Thoracic aorta (tissue), 2 donors: Measurements from ENCODE around the gene ADAMTSL3. TPM values are rescaled to one million over a fixed set of nuclear protein-coding genes. Genes with fewer than 3 reads are reported as not detected.

Experiments used
- ATAC-seq: fragments of 150-250 bp; one replicate; pipeline ENCODE4 v1.8.0; 2017; ENCODE audit warnings: low read depth; ENCODE audit not compliant: insufficient number of reproducible peaks, low FRiP score
- DNase-seq: peaks from one replicate; pipeline ENCODE4 v3.0.0-alpha.2; 2020; ENCODE audit warnings: low spot score
- H3K27ac ChIP-seq, 2 donors: fragments of 200-600 bp; sonication (generic); 1 replicate in 1 of 2; 2 replicates in 1 of 2; pipeline ENCODE4 v1.5.1; 2016; ENCODE audit warnings: mild to moderate bottlenecking in 2 of 2, moderate library complexity in 2 of 2
- H3K27me3 ChIP-seq: fragments of 200-600 bp; sonication (generic); replicated peaks from 2 replicates; pipeline ENCODE4 v1.6.0; 2016; ENCODE audit warnings: mild to moderate bottlenecking; ENCODE audit not compliant: insufficient read depth
- H3K36me3 ChIP-seq: fragments of 200-600 bp; sonication (generic); one replicate; pipeline ENCODE4 v1.5.1; 2016
- H3K4me1 ChIP-seq, 2 donors: fragments of 200-600 bp; sonication (generic); 1 replicate in 1 of 2; 2 replicates in 1 of 2; pipeline versions ENCODE4 v1.5.1 to v1.6.0; 2016; ENCODE audit warnings: low read depth in 2 of 2, mild to moderate bottlenecking in 1 of 2; ENCODE audit not compliant: control insufficient read depth in 1 of 2
- H3K4me3 ChIP-seq: fragments of 200-600 bp; sonication (generic); 2 replicates; pipeline ENCODE4 v1.5.1; 2016; ENCODE audit warnings: mild to moderate bottlenecking
- H3K9me3 ChIP-seq: fragments of 200-600 bp; sonication (generic); 2 replicates; pipeline ENCODE4 v1.5.1; 2016
- CTCF ChIP-seq: fragments of 200-600 bp; sonication (generic); IDR thresholded peaks from one replicate; pipeline ENCODE4 v1.5.1; 2019; ENCODE audit warnings: antibody characterized with exemption
- total RNA-seq, 2 donors: library from RNA; depleted of rRNA; stranded (reverse); fragments of >200 nt; gene quantifications; one replicate each; pipeline versions ENCODE4 v1.1.0 to v1.2.3, GENCODE V29; 2016

ADAMTSL3 gene
- total RNA-seq, 2 donors from 2014 or later = 41.4 to 45.4 TPM

DNA sequence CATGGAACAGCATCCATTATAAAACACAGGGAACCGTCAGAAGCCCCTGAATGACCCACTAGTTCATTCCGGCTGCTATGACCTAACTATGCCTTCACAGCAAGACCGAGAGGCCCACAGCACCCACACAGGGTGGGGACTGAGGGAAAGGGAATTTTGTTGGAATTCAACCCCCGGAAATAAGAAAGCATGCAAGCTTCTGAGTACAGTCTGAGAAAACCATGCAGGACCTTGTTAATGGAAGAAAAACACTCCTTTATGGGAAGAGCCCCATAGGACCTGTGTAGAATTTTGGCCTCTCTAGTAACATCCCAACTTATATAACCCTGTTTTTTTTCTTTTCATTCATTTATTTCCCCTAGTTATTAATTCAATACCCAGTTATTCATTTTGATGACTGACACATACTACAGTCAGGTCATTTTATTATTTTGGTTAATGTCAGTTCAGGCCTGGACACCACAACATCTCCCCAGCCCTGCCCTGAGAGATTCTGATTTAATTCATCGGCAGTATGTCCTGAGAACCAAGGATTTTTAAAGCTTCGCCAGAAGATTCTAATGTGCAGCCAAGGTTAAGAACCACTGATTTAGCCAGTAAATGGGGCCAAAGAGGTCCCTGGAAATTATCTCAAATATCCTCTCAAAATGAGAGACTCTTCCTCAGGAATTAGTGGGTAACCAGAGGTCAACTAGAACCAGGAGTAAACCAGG is 350.0 kb downstream of the ADAMTSL3 start:
- ATAC-seq (no peak), DNase-seq (no peak)
- Histone ChIP-seq H3K27me3 (no peaks in the 10 kb centered on the region), H3K9me3 (no peaks in the 10 kb centered on the region), H3K4me1 (peaks cover 0 to 4% of the 10 kb centered on the region in 2 donors), H3K27ac (no peak overlapping the region), H3K4me3 (no peak overlapping the region), H3K36me3 (peaks cover 3% of the 10 kb centered on the region)
- no peak for TF ChIP-seq CTCF

DNA sequence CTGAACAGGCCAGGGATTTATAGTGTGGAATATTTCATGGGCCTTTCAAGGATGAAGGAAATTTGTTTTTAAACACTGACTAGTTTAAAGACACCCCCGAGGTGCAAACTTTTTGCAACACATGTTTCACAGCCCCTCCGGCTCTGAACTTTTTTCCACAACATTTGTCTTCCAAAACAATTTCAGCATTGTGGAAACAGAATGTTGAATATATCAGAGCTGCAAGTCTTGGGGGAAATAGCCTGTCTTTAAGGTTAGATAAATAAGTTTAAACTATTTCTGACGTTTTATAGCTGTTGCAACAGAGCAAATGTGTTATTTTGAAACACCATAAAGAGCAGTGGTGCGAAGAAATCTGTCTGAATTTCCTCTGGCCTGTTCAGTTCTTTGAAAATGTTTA is 352.5 kb downstream of the ADAMTSL3 start:
- Histone ChIP-seq H3K4me1 (peaks cover 0 to 12% of the 10 kb centered on the region in 2 donors), H3K36me3 (no peaks in the 10 kb centered on the region), H3K27ac (no peak overlapping the region), H3K9me3 (no peaks in the 10 kb centered on the region), H3K4me3 (no peak overlapping the region), H3K27me3 (no peaks in the 10 kb centered on the region)
- DNase-seq (no peak), ATAC-seq (no peak)
- no peak for TF ChIP-seq CTCF

- Histone ChIP-seq H3K9me3 (no peaks in the 10 kb centered on the region), H3K36me3 (no peaks in the 10 kb centered on the region), H3K4me1 (peaks cover 0 to 12% of the 10 kb centered on the region in 2 donors), H3K27ac (peak overlapping the region in 1 of 2 donors; percentile 35), H3K27me3 (no peaks in the 10 kb centered on the region), H3K4me3 (no peak overlapping the region)
- DNase-seq = no peak
- no peak for TF ChIP-seq CTCF
- no peak for ATAC-seq
Measured at GRCh38 chr15:84009616-84010015, 355.7 kb downstream of the ADAMTSL3 start.

DNA sequence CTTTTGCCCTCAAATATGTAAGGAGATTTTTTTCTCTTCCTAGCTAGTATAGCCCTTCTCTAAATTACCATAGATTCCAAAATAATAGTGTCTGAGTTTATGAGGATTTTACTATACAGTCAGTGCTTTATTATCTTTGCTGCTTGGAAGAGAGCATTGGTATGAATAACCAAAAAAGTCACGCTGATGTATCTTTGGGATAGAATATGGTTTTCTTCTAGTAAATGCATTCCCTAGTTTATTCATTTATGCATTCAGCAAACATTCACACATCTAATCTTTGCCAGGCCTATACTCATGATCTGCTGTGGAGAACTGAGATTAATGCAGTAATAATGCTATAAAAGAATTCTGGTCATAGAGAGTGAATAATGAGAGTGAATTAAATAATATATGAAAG is 356.3 kb downstream of the ADAMTSL3 start:
- no peaks in the 10 kb centered on the region for H3K36me3 ChIP-seq

GRCh38 chr15:84016371-84016770 is 362.4 kb downstream of the ADAMTSL3 start:
- Histone ChIP-seq H3K27me3 (no peaks in the 10 kb centered on the region), H3K4me3 (no peak overlapping the region), H3K36me3 (peaks cover 15% of the 10 kb centered on the region), H3K9me3 (no peaks in the 10 kb centered on the region), H3K4me1 (no peaks in the 10 kb centered on the region), H3K27ac (no peak overlapping the region)
- no peak for TF ChIP-seq CTCF
- DNase-seq (no peak), ATAC-seq (no peak)

More for the DNA sequence above, 356.3 kb downstream of the ADAMTSL3 start:
- Histone ChIP-seq H3K27ac (no peak overlapping the region), H3K9me3 (no peaks in the 10 kb centered on the region), H3K4me3 (no peak overlapping the region), H3K4me1 (peaks cover 0 to 12% of the 10 kb centered on the region in 2 donors), H3K27me3 (no peaks in the 10 kb centered on the region)
- TF ChIP-seq CTCF = no peak
- DNase-seq (no peak), ATAC-seq (no peak)
